NCI-H748 (cell line): ENCODE measurements around the gene BEAN1.
"Not testable (repeated sequence)": the region's sequence is repeated elsewhere in the genome, so short reads cannot be mapped to it uniquely, and the experiment has no call there.

Source experiments
- DNase-seq: peaks from one replicate; lab custom pipeline; 2025; ENCODE audit not compliant: unreplicated experiment; lab: John Stamatoyannopoulos, UW

Gene BEAN1

GRCh38 chr16:66503030-66503429, 75.9 kb downstream of the BEAN1 start:
- DNase-seq: no peak

DNA sequence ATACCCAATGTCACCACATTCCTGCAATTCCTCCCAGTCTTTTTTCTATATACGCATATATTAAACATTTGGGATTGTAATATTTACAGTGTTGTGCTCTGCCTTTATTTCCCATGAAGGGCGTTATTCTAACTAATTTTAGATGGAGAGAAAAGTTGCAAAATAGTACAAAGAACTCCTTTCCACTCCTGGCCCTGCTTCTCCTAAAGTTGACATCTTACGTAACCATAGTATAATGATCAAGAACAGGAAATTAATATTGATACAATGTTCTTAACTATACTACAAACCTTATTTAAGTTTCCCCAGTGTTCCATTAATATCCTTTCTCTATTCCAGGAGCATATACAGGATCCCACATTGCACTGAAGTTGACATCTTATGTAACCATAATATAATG, 76.5 kb downstream of the BEAN1 start:
- no peak for DNase-seq

GRCh38 chr16:66507731-66508239, 80.7 kb downstream of the BEAN1 start:
- DNase-seq: no peak

- DNase-seq: no peak
Measured at GRCh38 chr16:66508248-66508913, 81.3 kb downstream of the BEAN1 start.

DNA sequence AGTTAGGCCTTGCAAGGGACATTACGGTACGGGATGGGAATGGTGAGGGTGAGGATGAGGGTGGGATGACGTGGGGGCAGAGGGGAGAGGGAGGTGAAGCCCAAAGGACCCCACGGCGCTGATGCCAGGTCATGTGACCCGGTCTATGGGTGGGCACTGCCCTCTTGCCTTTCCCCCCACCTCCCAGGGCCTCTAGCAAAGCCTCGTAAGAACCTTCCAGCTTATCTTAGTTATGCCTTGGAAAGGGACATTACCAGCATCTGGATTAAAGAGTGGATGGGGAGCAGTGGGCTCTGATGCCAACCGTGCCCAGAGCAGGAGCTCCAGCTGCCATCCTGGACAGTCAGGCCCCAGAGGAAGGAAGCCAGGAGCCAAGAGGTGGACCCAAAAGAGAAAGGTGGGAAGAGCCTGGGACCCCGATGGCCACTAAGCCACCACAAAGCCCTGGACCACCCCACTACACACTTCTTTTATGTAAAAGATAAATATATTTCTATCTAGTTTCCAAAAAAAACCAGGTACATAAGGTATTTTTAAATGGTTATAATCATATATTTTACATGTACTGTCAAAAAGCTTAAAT, 81.9 kb downstream of the BEAN1 start:
- DNase-seq: no peak

DNA sequence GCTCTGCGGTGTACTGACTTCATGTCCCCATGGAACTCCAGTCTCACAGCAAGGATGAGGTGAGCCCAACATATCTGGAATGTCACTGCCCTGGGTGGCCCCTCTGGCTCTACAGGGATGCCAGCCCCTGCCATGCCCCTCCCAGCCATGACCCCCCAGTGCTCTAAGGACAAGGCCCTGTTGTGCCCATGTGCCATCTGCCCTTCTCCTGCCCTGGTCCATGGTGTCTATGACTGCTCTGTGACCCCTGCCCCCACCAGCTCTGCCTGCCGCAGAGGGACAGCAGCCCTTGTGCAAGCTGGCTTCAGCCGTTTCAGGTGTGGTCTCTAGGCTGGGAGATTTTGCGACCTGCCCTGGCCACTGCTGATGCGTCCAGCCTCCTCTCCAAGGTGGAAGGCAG, 82.5 kb downstream of the BEAN1 start:
- DNase-seq: no peak

- no peak for DNase-seq
Measured at GRCh38 chr16:66510298-66510697, 83.2 kb downstream of the BEAN1 start.

GRCh38 chr16:66510711-66511601, 83.9 kb downstream of the BEAN1 start:
- DNase-seq: no peak

- no peak for DNase-seq
Measured at GRCh38 chr16:66511602-66512271, 84.6 kb downstream of the BEAN1 start.

DNA sequence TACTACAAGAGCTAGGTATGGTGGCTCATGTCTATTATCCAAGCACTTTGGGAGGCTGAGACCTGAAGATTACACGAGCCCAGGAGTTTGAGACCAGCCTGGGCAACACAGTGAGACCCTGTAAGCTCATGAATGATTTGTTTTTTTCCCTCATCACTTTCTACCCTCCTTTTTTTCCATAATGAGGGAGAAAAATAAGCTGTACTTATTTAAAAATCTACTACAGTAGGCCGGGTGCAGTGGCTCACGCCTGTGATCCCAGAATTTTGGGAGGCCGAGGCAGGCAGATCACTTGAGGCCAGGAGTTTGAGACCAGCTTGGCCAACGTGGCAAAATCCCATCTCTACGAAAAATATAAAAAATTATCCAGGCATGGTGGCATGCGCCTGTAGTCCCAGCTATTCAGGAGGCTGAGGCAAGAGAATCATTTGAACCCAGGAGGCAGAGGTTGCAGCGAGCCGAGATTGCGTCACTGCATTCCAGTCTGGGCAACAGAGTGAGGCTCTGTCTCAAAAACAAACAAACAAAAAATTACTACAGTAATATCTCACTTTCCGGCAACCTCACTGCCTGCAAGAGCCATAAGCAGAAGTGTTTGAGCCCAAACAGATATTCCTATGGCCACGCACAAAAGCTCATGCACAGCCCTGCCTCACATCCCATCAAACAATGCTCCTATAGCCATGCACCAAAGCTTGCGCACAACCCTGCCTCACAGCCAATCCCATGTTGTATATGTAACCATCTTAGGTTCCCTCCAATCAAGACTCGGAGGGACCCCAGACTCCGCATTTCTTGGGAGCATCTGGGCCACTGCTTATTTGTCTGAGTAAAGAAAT, 85.4 kb downstream of the BEAN1 start:
- no peak for DNase-seq

DNA sequence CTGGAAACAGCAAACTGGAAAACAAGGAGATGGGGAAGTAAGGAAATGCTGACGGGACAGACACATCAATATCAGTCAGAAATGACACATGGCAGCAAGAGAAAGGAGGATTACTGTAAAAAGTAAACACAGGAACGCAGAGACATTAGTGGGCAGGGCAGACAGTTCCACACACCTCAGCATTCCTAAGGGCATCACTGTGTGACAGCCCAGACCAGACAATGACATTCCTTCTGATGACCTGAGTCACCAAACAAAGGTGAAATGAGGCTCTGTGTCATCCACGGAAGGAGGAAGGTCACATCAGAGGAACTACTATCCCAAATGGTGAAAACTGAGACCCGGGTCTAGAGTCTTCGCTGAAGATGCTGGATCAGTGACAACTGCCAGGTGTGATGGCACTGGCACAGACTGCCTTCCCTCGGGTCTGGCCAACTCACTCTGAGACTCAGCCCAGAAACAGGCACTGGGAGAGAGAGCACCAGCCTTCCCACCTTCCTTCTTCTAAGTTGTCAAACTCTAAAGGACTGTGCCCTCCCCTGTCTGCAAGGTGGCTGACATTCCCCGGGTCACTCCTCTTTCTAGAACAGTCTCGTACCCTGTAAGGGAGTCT, 86.1 kb downstream of the BEAN1 start:
- no peak for DNase-seq

GRCh38 chr16:66514391-66514790, 87.3 kb downstream of the BEAN1 start:
- DNase-seq: not testable (repeated sequence)

DNA sequence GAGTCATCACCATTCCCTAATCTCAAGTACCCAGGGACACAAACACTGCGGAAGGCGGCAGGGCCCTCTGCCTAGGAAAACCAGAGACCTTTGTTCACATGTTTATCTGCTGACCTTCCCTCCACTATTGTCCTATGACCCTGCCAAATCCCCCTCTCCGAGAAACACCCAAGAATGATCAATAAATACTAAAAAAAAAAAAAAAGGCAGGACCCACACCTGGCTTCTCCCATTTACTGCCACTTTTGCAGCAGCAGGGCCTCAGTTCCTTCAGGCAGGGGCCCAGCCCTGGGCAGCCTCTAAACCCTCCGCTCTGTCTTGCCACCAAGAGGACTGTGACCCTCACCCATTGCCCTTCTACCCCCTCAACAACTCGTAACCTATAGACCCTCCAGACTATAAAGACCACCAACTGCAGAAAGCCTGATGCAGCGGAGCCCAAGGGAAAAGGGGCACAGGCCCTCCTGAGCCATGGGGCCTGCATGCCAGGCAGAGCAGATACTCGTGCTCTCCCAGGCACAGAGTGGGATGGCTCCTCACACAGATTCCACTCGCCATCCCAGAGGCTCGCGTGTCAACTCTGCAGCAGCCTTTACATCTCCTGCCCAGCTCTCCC, 88.0 kb downstream of the BEAN1 start:
- DNase-seq: not testable (repeated sequence)

DNA sequence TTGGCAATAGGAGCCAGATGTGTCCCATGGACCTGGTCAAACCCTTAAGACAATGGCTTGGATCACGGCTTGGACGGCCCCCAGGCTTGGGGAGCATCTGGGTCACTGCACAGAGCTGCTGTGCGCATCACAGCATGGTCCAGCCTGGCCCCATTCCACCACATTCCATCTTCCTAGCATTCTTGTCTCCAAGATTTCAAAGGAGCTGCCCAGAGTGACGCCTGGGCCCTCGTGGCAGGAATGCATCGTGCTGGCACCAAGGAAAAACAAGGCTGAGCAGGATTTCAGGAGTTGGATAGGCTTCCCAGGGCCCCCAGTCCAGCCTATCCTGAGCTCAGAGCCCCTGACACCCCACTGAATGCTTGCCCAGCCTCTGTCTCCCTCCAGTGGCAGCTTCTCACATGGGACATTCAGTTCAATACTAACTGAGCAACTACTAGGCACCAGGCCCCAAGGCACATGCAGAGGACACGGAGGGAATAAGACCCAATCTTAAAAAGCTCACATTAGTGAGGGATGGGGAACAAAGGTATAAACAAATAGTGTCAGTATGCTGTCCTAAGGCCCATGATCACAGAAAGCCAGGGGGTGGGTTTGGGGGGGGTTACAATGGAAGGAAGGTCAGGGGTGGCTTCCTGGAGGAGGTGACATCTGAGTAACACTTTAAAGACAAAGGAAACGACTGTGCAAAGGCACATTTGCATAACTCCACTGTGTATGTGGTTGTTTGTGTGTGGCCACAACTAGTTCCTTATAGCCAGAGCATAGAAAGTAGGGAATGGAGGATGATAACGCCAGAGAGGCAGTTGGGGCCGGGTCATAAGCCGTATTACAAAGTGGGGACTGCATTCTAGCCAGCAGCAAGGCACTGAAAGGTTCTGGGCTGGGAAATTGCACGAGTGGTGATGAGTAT, 88.8 kb downstream of the BEAN1 start:
- DNase-seq: no peak

DNA sequence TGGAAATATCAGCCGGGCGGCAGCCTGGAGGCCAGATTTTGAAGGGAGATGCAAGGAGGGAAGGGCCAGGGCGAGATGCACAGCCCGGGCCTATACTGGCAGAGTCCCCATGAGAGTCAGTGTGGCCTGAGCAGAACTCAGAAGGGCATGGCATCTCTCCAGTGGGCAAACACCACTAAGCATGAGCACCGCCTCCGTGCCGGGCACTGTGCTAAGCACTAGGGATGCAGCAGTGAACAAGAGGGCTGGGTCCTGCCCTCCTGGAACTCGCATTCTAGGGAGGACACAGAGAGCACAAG, 89.4 kb downstream of the BEAN1 start:
- no peak for DNase-seq

DNA sequence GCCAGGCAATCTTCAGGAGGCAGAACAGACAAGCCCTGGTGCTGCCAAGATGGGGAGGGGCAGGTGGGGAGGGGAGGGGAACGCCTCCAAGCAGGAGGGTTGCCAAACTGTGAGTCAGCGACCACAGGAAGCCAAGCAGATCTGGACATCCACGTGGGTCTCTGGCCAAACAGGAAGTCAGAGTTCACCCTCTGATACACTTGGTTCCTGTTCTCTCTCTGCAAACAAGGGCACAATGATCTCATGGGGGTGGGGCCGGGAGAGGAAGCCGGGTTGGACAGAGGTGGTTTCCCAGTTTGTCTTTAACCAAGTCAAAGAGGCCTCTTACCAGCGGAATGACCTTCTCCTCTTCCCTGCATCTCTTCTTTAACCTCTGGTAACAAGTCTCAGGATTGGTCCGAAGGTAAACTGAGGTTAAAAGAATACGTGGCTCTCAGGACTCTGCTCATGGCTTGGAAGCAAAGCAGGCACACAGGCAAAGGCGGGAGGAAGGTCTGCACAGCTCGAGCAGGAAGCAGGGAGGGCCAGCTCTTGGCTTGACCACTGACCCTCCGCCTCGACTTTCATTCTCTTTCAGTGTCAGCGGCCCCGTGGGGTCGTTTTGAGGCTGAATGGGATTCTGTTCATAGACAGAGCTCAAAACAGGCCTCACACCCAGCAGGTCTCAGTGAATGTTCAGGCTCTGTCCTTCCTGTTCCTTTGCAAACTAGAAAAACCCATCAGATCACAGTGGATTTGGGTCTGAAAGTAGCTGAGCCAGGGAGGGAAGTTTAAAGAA, 89.9 kb downstream of the BEAN1 start:
- DNase-seq: peak; percentile 45

- DNase-seq: no peak
Measured at GRCh38 chr16:66517586-66518263, 90.6 kb downstream of the BEAN1 start.
